ENCODE measurements around the gene STK32B. TPM values are rescaled to one million over a fixed set of nuclear protein-coding genes. Genes with fewer than 3 reads are reported as not detected.

STK32B gene
- total RNA-seq, 4 donors from 2014 or later: 1.6 to 3.4 (median 1.9) TPM

GRCh38 chr4:5037553-5038551, 13.4 kb upstream of the STK32B start:
- no peak for TF ChIP-seq CTCF (IDR thresholded peaks at IDR 0.05)
- no peak for TF ChIP-seq POLR2A (IDR thresholded peaks at IDR 0.05)
- DNase-seq (ENCODE audit: low spot score in 2 of 2): peak; percentile 64 to 77
- H3K4me3 ChIP-seq (ENCODE audit: low read depth, poor library complexity, severe bottlenecking): no peak overlapping the region
- intact Hi-C loops (cut with DNase I; ENCODE audit: low total_unique reads): no loop called here
- WGBS, 2 donors: 42 to 46% methylated on average over 8 of the region's 8 CpGs

DNA sequence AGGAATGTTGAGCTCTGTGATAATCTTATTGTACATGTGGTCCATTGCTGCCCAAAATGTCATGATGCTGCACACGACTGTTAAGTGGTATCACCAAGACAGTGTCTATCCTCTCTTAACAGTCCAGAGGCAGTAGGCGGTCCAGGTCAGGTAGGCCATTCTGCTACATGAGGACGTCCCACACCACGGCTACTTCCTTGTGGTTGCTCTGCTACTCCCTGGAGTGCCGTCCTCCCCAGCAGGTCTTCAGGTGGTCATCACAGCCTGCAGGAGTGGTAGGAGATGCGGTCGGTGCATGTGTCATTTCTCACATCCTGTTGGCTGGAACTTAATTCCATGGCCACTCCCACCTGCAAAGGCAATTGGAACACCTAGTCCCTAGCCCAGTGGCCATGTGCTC, 11.5 kb upstream of the STK32B start:
- DNase-seq (ENCODE audit: low spot score in 2 of 2): peak in 1 of 2 donors; percentile 61
- H3K4me3 ChIP-seq (ENCODE audit: low read depth, poor library complexity, severe bottlenecking): no peak overlapping the region
- WGBS, 2 donors: 90 to 92% methylated on average over 5 to 7 of the region's 7 CpGs
- TF ChIP-seq POLR2A (IDR thresholded peaks at IDR 0.05): no peak
- TF ChIP-seq CTCF (IDR thresholded peaks at IDR 0.05): no peak
- intact Hi-C loops (cut with DNase I; ENCODE audit: low total_unique reads): no loop called here

DNA sequence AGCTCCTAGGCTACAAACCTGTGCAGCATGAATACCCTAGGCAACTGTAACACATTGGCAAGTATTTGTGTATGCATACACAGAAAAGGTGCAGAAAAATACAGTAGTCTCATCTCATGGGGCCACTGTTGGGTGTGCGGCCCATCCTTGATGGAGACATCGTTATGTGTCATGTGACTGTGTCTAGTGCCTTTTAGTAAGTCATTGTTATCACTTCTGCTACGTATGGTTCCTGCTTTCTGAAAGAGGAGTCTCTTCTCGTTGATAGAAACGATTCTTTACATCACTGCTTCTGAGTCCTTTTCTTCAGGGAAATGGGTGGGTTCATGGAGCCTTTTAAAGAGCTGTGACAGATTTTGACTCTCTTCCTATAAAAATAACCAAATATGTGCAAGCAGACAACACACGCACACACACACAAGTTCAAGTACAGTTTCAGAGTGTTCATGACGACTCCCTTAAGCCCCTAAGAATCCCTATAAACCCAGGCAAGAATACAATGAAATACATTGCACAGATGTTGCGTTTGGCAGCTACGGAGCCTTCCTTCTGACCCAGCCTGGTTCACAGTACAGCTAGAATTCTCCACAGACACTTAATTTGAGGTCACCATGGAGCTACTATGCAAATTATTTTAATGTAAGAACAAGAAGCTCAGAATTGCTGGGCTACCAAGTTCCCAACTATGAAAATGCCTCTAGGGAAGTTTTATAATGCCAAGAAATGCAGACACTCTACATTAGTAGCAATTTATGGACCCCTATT, 10.2 kb upstream of the STK32B start:
- TF ChIP-seq POLR2A (IDR thresholded peaks at IDR 0.05) (no peak), CTCF (IDR thresholded peaks at IDR 0.05) (no peak)
- no peak for DNase-seq (ENCODE audit: low spot score in 2 of 2)
- no peak overlapping the region for H3K4me3 ChIP-seq (ENCODE audit: low read depth, poor library complexity, severe bottlenecking)
- 69 to 80% methylated on average over 9 of the region's 9 CpGs for WGBS, 2 donors
- intact Hi-C loops (cut with DNase I; ENCODE audit: low total_unique reads): no loop called here

- DNase-seq (ENCODE audit: low spot score in 2 of 2): no peak
- H3K4me3 ChIP-seq (ENCODE audit: low read depth, poor library complexity, severe bottlenecking): no peak overlapping the region
- intact Hi-C loops (cut with DNase I; ENCODE audit: low total_unique reads): no loop called here
- 69 to 73% methylated on average over 7 of the region's 7 CpGs for WGBS, 2 donors
- no peak for TF ChIP-seq CTCF (IDR thresholded peaks at IDR 0.05)
- no peak for TF ChIP-seq POLR2A (IDR thresholded peaks at IDR 0.05)
Observed at GRCh38 chr4:5041699-5042098, 9.6 kb upstream of the STK32B start.

- intact Hi-C loops (cut with DNase I; ENCODE audit: low total_unique reads): no loop called here
- TF ChIP-seq POLR2A (IDR thresholded peaks at IDR 0.05): no peak
- TF ChIP-seq CTCF (IDR thresholded peaks at IDR 0.05): no peak
- DNase-seq (ENCODE audit: low spot score in 2 of 2): peak in 1 of 2 donors; percentile 40
- WGBS, 2 donors: 54 to 66% methylated on average over 6 of the region's 6 CpGs
- H3K4me3 ChIP-seq (ENCODE audit: low read depth, poor library complexity, severe bottlenecking): no peak overlapping the region
Observed at GRCh38 chr4:5043579-5043978, 7.7 kb upstream of the STK32B start.

Data from lower leg skin (tissue), 4 donors.